Activated T-cell treated with anti-CD3 and anti-CD28 coated beads for 4 hours (primary cell): ENCODE measurements around the gene DAPK2.
A peak's percentile ranks its signal among the peaks of the same experiment; 100 is the strongest.
"Not testable (repeated sequence)": the region's sequence is repeated elsewhere in the genome, so short reads cannot be mapped to it uniquely, and the experiment has no call there.

Source experiments
- DNase-seq: peaks from one replicate; pipeline ENCODE4 v3.0.0-alpha.2; 2020

Gene DAPK2

GRCh38 chr15:63909819-63910437 lies 136.4 kb downstream of the DAPK2 start:
- no peak for DNase-seq

DNA sequence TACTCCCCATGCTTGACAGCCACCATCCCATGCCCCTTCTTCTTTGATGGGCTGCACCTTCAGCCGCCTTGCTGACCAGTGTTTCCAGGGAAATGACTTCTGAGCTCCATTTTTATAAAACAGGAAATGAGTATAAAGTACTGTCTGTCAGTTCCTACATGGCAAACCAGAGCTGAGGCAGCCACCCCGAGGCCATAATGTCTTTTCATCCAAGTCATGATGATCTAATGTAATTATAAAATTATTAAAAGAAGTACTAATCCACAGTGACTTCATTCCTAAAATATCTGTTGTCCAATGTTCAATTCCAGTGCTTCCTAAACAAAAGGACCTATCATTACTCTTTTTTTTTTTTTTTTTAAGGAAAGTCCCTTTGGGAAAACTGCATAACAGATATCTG lies 137.3 kb downstream of the DAPK2 start:
- no peak for DNase-seq

GRCh38 chr15:63908281-63908680 lies 138.0 kb downstream of the DAPK2 start:
- no peak for DNase-seq

DNA sequence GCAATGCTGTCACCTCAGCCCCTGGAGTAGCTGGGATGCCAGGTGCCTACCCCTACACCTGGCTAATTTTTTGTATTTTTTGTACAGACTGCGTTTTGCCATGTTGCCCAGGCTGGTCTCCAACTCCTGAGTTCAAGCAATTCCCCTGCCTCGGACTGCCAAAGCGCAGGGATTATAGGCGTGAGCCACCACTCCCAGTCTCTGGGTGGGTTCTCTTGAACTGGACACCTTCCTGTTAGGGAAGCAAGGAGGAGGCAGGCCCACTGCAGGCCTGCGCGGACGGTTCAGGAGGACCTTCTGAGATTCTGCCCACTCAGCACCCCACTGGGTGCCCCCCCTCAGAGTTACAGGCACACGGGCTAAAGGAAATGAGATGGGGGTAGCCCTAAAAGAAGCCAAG lies 138.8 kb downstream of the DAPK2 start:
- no peak for DNase-seq

GRCh38 chr15:63906266-63906584 lies 140.1 kb downstream of the DAPK2 start:
- DNase-seq = no peak

GRCh38 chr15:63905558-63906265 lies 140.6 kb downstream of the DAPK2 start:
- DNase-seq = no peak

DNA sequence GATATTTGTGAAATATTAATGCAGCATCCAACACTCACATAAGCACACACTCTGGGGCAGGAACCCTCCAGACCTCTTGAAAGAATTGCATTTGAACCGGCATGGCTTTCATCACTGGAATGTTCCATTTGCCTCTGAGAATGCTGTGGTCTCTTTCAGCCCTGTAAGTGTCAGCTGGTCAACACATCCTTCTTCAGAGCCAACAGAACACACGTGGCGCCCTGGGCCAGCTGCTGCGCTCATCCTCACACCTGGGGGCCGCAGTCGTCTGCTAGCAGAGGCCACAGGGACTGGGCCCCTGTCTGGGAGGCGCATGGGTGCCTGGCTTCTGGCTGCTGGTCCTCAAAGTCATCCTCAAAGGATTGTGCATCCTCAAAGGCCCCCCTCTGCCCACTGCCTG lies 141.2 kb downstream of the DAPK2 start:
- DNase-seq = no peak

DNA sequence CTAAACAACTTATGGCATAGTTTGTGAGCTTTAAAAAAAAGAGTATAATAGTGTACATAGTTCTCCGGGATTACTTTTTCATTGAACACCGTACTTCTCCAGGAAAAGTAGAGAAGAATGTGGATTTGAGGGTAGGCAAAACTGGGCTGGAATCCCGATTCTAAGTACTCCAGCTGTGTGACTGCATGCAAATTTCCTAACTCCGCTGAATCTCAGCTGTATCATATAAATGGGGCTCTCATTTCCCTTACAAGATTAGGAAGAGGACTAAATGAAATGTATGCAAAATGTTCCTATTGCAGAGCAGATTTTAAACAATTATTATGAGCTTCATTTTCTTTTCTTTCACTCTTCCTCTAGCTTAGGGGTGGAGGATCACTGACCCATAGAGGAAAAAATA lies 142.2 kb downstream of the DAPK2 start:
- no peak for DNase-seq

DNA sequence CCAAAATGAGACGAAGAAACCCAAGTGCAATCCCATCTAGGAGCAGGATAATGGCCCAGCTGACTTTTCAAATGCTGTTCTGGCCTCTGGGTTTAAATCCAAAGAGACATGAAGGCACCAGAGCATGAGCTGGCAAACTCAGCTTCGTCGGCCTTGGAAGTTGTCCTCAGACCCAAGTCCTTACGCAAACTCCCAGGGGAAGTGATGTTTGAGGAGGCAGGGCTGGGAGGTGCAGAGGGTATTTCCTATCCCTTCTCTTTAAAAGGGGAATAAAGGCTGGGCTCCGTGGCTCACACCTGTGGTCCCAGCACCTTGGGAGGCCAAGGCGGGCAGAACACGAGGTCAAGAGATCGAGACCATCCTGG lies 143.6 kb downstream of the DAPK2 start:
- no peak for DNase-seq

DNA sequence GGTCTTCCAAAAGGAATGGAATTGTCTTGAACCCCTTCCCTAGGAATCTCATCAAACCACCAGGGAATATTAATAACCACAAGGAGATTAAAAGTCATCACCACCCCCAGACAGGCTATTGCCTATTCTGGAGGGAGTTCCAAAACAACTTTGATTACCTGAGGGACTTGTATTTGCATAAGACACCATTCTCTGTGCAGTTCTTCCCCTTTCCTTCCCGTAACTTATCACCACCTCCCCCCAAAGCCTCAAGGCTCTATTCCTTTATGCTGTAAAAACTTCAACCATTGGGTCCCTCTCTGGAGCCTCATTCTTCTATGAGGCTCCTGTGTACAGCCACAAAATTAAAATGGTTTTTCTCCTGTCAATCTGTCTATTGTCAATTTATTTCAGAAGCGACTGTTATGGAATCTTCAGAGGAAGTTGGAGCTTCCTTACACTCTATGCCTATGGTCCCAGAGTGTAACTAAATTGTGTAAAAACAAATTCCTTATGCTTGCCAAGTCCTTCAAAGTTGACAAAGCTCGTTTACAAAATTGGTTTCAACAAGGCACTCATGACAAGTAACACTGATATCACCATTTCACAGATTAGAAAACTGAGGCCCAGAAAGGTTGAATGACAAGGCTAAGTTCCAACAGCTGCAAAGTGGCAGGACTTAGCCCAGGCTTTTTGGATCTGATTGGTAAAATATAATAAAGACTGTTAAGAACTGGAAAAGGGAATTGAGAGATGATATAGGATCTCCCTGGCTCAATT lies 144.2 kb downstream of the DAPK2 start:
- no peak for DNase-seq

GRCh38 chr15:63900306-63900705 lies 146.0 kb downstream of the DAPK2 start:
- no peak for DNase-seq

- DNase-seq = not testable (repeated sequence)
Measured at GRCh38 chr15:63899606-63900005, 146.7 kb downstream of the DAPK2 start.

GRCh38 chr15:63899193-63899592 lies 147.1 kb downstream of the DAPK2 start:
- no peak for DNase-seq

- DNase-seq = no peak
Measured at GRCh38 chr15:63896336-63897115, 149.8 kb downstream of the DAPK2 start.

- no peak for DNase-seq
Measured at GRCh38 chr15:63895787-63896218, 150.5 kb downstream of the DAPK2 start.

- DNase-seq = no peak
Measured at GRCh38 chr15:63895194-63895593, 151.1 kb downstream of the DAPK2 start.

- no peak for DNase-seq
Measured at GRCh38 chr15:63894662-63894949, 151.7 kb downstream of the DAPK2 start.

GRCh38 chr15:63893866-63894661 lies 152.2 kb downstream of the DAPK2 start:
- no peak for DNase-seq

- DNase-seq = peak; percentile 49
Measured at GRCh38 chr15:63892794-63893441, 153.4 kb downstream of the DAPK2 start.

DNA sequence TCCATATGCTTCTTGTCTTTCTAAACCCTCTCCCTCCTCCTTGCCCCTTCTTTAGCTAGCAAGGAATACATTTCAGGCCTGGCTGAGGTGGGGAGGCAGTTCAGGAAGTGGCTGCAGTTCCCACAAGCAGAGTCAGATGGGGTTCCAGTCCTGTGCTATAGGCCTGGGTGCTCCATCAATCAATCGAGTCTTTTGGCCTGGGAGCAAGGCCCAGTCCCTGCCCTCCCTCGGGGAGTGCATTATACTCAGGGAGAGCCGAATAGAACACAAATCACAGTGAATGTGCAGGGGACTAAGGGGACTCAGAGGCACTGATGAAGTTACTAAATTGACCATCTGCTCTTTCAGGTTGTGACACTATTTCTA lies 154.5 kb downstream of the DAPK2 start:
- DNase-seq = no peak

- peak; percentile 64 for DNase-seq
Measured at GRCh38 chr15:63891079-63891767, 155.1 kb downstream of the DAPK2 start.

- no peak for DNase-seq
Measured at GRCh38 chr15:63890617-63891016, 155.7 kb downstream of the DAPK2 start.
